CD14-positive monocyte (primary cell): ENCODE data around the gene LTBP1. TPM values are rescaled to one million over a fixed set of nuclear protein-coding genes. Genes with fewer than 3 reads are reported as not detected.

Experiments used
- DNase-seq, 3 donors: peaks; one replicate each; pipeline ENCODE4 v3.0.0-alpha.2; 2011 to 2022
- H2AFZ ChIP-seq: 2 replicates; pipeline ENCODE4 v1.6.0; 2012; ENCODE audit warnings: mild to moderate bottlenecking, low read depth, low read length, inconsistent platforms; ENCODE audit not compliant: insufficient read depth, poor library complexity, severe bottlenecking
- H3K27ac ChIP-seq, 2 donors: 1 replicate in 1 of 2; 2 replicates in 1 of 2; pipeline ENCODE4 v1.5.1; 2012 to 2013; ENCODE audit warnings: low read length in 2 of 2, control low read depth in 1 of 2, inconsistent platforms in 1 of 2, low read depth in 1 of 2, mild to moderate bottlenecking in 1 of 2
- H3K27me3 ChIP-seq, 2 donors: one replicate each; pipeline versions ENCODE4 v1.6.0 to v1.6.1; 2011 to 2013; ENCODE audit warnings: low read length in 2 of 2; ENCODE audit not compliant: control insufficient read depth in 2 of 2, insufficient read depth in 2 of 2
- H3K36me3 ChIP-seq, 2 donors: replicated peaks in 1 of 2; 1 replicate in 1 of 2; 2 replicates in 1 of 2; pipeline versions ENCODE4 v1.5.1 to v1.6.1; 2012 to 2013; ENCODE audit warnings: low read length in 2 of 2, control low read depth in 1 of 2, inconsistent platforms in 1 of 2, mild to moderate bottlenecking in 1 of 2; ENCODE audit not compliant: insufficient read depth in 2 of 2, control insufficient read depth in 1 of 2
- H3K4me1 ChIP-seq, 2 donors: 1 replicate in 1 of 2; 2 replicates in 1 of 2; pipeline versions ENCODE4 v1.5.1 to v1.6.1; 2012 to 2013; ENCODE audit warnings: low read length in 2 of 2, control low read depth in 1 of 2, inconsistent platforms in 1 of 2, mild to moderate bottlenecking in 1 of 2, moderate library complexity in 1 of 2; ENCODE audit not compliant: insufficient read depth in 2 of 2, control insufficient read depth in 1 of 2
- H3K4me2 ChIP-seq: replicated peaks from 2 replicates; pipeline ENCODE3; 2012; ENCODE audit warnings: low read length, moderate library complexity, mild to moderate bottlenecking; ENCODE audit not compliant: poor library complexity, severe bottlenecking; ENCODE audit errors: extremely low read depth
- H3K4me3 ChIP-seq, 3 experiments: fragments of 200-600 bp in 1 of 3; sonication (generic) in 1 of 3; replicated peaks in 1 of 3; 1 replicate in 2 of 3; 2 replicates in 1 of 3; pipeline ENCODE4 v1.5.1; 2011 to 2013; ENCODE audit warnings: low read length in 3 of 3, mild to moderate bottlenecking in 3 of 3, control low read depth in 2 of 3, low read depth in 2 of 3, inconsistent platforms in 1 of 3, moderate library complexity in 1 of 3
- H3K79me2 ChIP-seq: 2 replicates; pipeline ENCODE4 v1.6.0; 2012; ENCODE audit warnings: mild to moderate bottlenecking, control low read depth, inconsistent platforms, low read length, moderate library complexity; ENCODE audit not compliant: insufficient read depth
- H3K9ac ChIP-seq: 2 replicates; pipeline ENCODE4 v1.6.0; 2017; ENCODE audit warnings: low read length, mild to moderate bottlenecking; ENCODE audit not compliant: insufficient read depth, poor library complexity, severe bottlenecking
- H3K9me3 ChIP-seq, 2 donors: replicated peaks in 1 of 2; 1 replicate in 1 of 2; 2 replicates in 1 of 2; pipeline versions ENCODE4 v1.5.1 to v1.6.1; 2012 to 2013; ENCODE audit warnings: low read length in 2 of 2, control low read depth in 1 of 2; ENCODE audit not compliant: control insufficient read depth in 1 of 2, insufficient read depth in 1 of 2
- H4K20me1 ChIP-seq: 2 replicates; pipeline ENCODE4 v1.6.0; 2012; ENCODE audit warnings: mild to moderate bottlenecking, low read length, control low read depth, moderate library complexity; ENCODE audit not compliant: insufficient read depth
- H3K27ac Mint-ChIP-seq, 7 donors: one replicate each; pipeline ENCODE4 v1.8.0; 2020; ENCODE audit warnings: mild to moderate bottlenecking in 7 of 7, mixed read lengths in 7 of 7, moderate library complexity in 6 of 7, inconsistent platforms in 2 of 7
- H3K27me3 Mint-ChIP-seq, 3 donors: one replicate each; pipeline ENCODE4 v1.8.0; 2021 to 2022; ENCODE audit warnings: low read depth in 3 of 3, mild to moderate bottlenecking in 3 of 3, mixed read lengths in 3 of 3, moderate library complexity in 3 of 3, inconsistent platforms in 1 of 3
- H3K36me3 Mint-ChIP-seq, 2 donors: one replicate each; pipeline ENCODE4 v1.8.0; 2020; ENCODE audit warnings: mixed read lengths in 2 of 2, inconsistent platforms in 1 of 2, mild to moderate bottlenecking in 1 of 2
- H3K4me1 Mint-ChIP-seq: one replicate; pipeline ENCODE4 v1.8.0; 2020; ENCODE audit warnings: mild to moderate bottlenecking, mixed read lengths
- H3K4me3 Mint-ChIP-seq, 2 donors: one replicate each; pipeline ENCODE4 v1.8.0; 2020; ENCODE audit warnings: mild to moderate bottlenecking in 2 of 2, mixed read lengths in 2 of 2, moderate library complexity in 1 of 2
- H3K9me3 Mint-ChIP-seq, 7 donors: one replicate each; pipeline ENCODE4 v1.8.0; 2020 to 2022; ENCODE audit warnings: mixed read lengths in 7 of 7, mild to moderate bottlenecking in 6 of 7, moderate library complexity in 6 of 7, inconsistent platforms in 2 of 7
- WGBS: methylation state at CpG from one replicate; pipeline ENCODE4 v1.1.5; 2013; ENCODE audit warnings: missing lambda C conversion rate; ENCODE audit not compliant: insufficient coverage; 5-methylcytosine and 5-hydroxymethylcytosine counted together
- intact Hi-C, 2 donors: fragments of 100-400 bp; cut with micrococcal nuclease; formaldehyde crosslinking; loops; one replicate each; pipeline versions ENCODE4 v1.15.0 to v1.15.1; 2023
- polyA plus RNA-seq, 3 donors: library from polyadenylated mRNA; depleted of rRNA in 1 of 3; unstranded in 2 of 3; stranded (reverse) in 1 of 3; fragments of 300-500 nt in 2 of 3; fragments of >200 nt in 1 of 3; fragmentation: Illumina TruSeq in 2 of 3; gene quantifications; 1 replicate in 2 of 3; 2 replicates in 1 of 3; pipeline ENCODE4 v1.2.3, GENCODE V29; 2012 to 2021
- TF ChIP-seq, protein P1 (sequence below): fragments of 200-600 bp; IDR thresholded peaks from one replicate; pipeline ENCODE4 v1.8.0; 2022; ENCODE audit warnings: antibody characterized with exemption, mild to moderate bottlenecking

LTBP1 gene
- polyA plus RNA-seq, 3 donors = 0.18 to 0.24 TPM; not detected in 1

- Histone ChIP-seq H3K27me3 (no peaks in the 10 kb centered on the region), H3K36me3 (no peaks in the 10 kb centered on the region), H3K27ac (no peak overlapping the region), H4K20me1 (no peaks in the 10 kb centered on the region), H2AFZ (no peak overlapping the region), H3K79me2 (no peaks in the 10 kb centered on the region), H3K4me2 (no peak overlapping the region), H3K4me3 (no peak overlapping the region), H3K9me3 (peaks cover 0 to 19% of the 10 kb centered on the region in 2 donors), H3K9ac (no peak overlapping the region), H3K4me1 (no peaks in the 10 kb centered on the region)
- no peak for DNase-seq
- intact Hi-C loops = no loop called here
- H3K36me3 Mint-ChIP-seq = no peaks in the 10 kb centered on the region
- no peaks in the 10 kb centered on the region for H3K4me1 Mint-ChIP-seq
- WGBS = 100% methylated on average over 2 of the region's 6 CpGs
- H3K9me3 Mint-ChIP-seq = peaks cover 0 to 21% (median 8%) of the 10 kb centered on the region in 7 donors
- no peak overlapping the region for H3K4me3 Mint-ChIP-seq
- H3K27ac Mint-ChIP-seq = no peak overlapping the region
- no peaks in the 10 kb centered on the region for H3K27me3 Mint-ChIP-seq
- TF ChIP-seq, protein P1, sequence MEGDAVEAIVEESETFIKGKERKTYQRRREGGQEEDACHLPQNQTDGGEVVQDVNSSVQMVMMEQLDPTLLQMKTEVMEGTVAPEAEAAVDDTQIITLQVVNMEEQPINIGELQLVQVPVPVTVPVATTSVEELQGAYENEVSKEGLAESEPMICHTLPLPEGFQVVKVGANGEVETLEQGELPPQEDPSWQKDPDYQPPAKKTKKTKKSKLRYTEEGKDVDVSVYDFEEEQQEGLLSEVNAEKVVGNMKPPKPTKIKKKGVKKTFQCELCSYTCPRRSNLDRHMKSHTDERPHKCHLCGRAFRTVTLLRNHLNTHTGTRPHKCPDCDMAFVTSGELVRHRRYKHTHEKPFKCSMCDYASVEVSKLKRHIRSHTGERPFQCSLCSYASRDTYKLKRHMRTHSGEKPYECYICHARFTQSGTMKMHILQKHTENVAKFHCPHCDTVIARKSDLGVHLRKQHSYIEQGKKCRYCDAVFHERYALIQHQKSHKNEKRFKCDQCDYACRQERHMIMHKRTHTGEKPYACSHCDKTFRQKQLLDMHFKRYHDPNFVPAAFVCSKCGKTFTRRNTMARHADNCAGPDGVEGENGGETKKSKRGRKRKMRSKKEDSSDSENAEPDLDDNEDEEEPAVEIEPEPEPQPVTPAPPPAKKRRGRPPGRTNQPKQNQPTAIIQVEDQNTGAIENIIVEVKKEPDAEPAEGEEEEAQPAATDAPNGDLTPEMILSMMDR = no peak
These were observed 319.7 kb downstream of the LTBP1 start for GRCh38 chr2:33266467-33266866.

GRCh38 chr2:33267043-33267442 is 320.3 kb downstream of the LTBP1 start:
- 100% methylated on average over 2 of the region's 2 CpGs for WGBS
- H3K27me3 ChIP-seq = no peaks in the 10 kb centered on the region
- Mint-ChIP-seq H3K4me1 (no peaks in the 10 kb centered on the region), H3K27ac (no peak overlapping the region), H3K4me3 (no peak overlapping the region), H3K9me3 (peaks cover 0 to 21% (median 8%) of the 10 kb centered on the region in 7 donors), H3K36me3 (no peaks in the 10 kb centered on the region), H3K27me3 (no peaks in the 10 kb centered on the region)
- no peaks in the 10 kb centered on the region for H4K20me1 ChIP-seq
- peaks cover 0 to 19% of the 10 kb centered on the region in 2 donors for H3K9me3 ChIP-seq
- TF ChIP-seq, protein P1 = no peak
- intact Hi-C loops = no loop called here
- H3K4me3 ChIP-seq = no peak overlapping the region
- H3K9ac ChIP-seq = no peak overlapping the region
- no peaks in the 10 kb centered on the region for H3K4me1 ChIP-seq
- H2AFZ ChIP-seq = no peak overlapping the region
- no peaks in the 10 kb centered on the region for H3K79me2 ChIP-seq
- no peaks in the 10 kb centered on the region for H3K36me3 ChIP-seq
- no peak for DNase-seq
- no peak overlapping the region for H3K4me2 ChIP-seq
- H3K27ac ChIP-seq = no peak overlapping the region
